ENCODE measurements around the gene S100A16.
"Not testable (repeated sequence)": the region's sequence is repeated elsewhere in the genome, so short reads cannot be mapped to it uniquely, and the experiment has no call there.

Gene S100A16

DNA sequence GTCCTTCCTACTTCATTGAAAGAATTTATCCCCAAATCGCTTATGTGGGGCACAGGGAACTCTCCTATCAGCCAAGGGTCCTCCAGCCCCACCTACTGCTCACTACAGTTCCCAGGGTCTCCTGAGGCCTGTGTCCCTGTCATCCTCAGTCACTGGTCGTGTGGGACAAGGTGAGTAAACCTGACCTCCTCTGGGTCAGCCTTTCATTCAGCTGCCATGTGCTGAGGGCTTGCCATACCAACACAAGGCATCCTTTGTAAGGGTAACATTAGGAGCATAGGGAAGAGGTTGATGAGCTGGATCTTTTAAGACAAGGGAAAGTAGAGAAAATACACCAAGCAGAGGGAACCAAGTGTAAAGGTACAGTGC is 34.4 kb upstream of the S100A16 start:
- TF ChIP-seq, protein P1, sequence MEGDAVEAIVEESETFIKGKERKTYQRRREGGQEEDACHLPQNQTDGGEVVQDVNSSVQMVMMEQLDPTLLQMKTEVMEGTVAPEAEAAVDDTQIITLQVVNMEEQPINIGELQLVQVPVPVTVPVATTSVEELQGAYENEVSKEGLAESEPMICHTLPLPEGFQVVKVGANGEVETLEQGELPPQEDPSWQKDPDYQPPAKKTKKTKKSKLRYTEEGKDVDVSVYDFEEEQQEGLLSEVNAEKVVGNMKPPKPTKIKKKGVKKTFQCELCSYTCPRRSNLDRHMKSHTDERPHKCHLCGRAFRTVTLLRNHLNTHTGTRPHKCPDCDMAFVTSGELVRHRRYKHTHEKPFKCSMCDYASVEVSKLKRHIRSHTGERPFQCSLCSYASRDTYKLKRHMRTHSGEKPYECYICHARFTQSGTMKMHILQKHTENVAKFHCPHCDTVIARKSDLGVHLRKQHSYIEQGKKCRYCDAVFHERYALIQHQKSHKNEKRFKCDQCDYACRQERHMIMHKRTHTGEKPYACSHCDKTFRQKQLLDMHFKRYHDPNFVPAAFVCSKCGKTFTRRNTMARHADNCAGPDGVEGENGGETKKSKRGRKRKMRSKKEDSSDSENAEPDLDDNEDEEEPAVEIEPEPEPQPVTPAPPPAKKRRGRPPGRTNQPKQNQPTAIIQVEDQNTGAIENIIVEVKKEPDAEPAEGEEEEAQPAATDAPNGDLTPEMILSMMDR (IDR thresholded peaks at IDR 0.05; ENCODE audit: control insufficient read depth, extremely low read depth, insufficient read depth) = no peak
- H3K4me3 ChIP-seq (ENCODE audit: low read depth, low read length) = no peak overlapping the region
- DNase-seq (ENCODE audit: low read depth) = no peak

DNA sequence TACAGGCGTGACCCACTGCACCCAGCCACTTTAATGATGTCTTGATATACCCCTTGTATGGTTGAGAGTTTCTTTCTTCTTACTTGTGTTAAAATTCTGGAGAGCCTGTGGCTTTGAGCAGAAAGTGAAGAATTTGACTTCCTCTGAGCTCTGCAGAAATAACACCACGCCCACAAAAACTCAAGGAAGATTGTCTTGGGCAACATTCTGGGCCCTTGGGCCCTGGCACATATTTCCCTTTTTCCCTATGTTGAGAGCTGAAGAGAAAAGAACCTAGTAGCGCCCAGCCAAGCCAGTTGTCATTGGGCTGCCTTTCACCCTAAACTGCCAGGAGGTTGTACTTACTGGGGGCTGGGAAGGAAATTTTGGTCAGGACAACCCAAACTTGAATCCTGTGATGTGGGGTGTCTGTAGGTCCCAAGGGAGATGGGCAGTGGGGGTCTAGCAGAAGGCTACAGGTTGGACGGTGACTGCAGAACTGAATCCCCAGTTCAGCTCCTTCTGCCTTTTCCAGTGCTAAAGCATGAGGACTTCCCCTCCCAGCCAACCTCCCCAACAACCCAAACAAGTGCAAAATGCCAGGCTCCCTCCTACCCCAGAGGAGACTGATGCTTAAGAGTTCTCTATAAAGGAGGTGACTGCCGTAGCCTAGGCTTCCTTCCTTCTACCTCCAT is 33.9 kb upstream of the S100A16 start:
- DNase-seq (ENCODE audit: low read depth) = no peak
- H3K4me3 ChIP-seq (ENCODE audit: low read depth, low read length) = no peak overlapping the region
- TF ChIP-seq, protein P1 (IDR thresholded peaks at IDR 0.05; ENCODE audit: control insufficient read depth, extremely low read depth, insufficient read depth) = no peak

GRCh38 chr1:153643816-153644215 is 30.9 kb upstream of the S100A16 start:
- no peak overlapping the region for H3K4me3 ChIP-seq (ENCODE audit: low read depth, low read length)
- no peak for DNase-seq (ENCODE audit: low read depth)
- TF ChIP-seq, protein P1 (IDR thresholded peaks at IDR 0.05; ENCODE audit: control insufficient read depth, extremely low read depth, insufficient read depth) = no peak

- TF ChIP-seq, protein P1 (IDR thresholded peaks at IDR 0.05; ENCODE audit: control insufficient read depth, extremely low read depth, insufficient read depth) = no peak
- no peak overlapping the region for H3K4me3 ChIP-seq (ENCODE audit: low read depth, low read length)
- no peak for DNase-seq (ENCODE audit: low read depth)
Observed at GRCh38 chr1:153643100-153643499, 30.2 kb upstream of the S100A16 start.

- DNase-seq (ENCODE audit: low read depth) = no peak
- TF ChIP-seq, protein P1 (IDR thresholded peaks at IDR 0.05; ENCODE audit: control insufficient read depth, extremely low read depth, insufficient read depth) = no peak
- H3K4me3 ChIP-seq (ENCODE audit: low read depth, low read length) = no peak overlapping the region
Observed at GRCh38 chr1:153642161-153642560, 29.2 kb upstream of the S100A16 start.

GRCh38 chr1:153640861-153641260 is 27.9 kb upstream of the S100A16 start:
- DNase-seq (ENCODE audit: low read depth) = no peak
- no peak overlapping the region for H3K4me3 ChIP-seq (ENCODE audit: low read depth, low read length)
- TF ChIP-seq, protein P1 (IDR thresholded peaks at IDR 0.05; ENCODE audit: control insufficient read depth, extremely low read depth, insufficient read depth) = no peak

- not testable (repeated sequence) for H3K4me3 ChIP-seq (ENCODE audit: low read depth, low read length); DNase-seq (ENCODE audit: low read depth)
Observed at GRCh38 chr1:153640213-153640612, 27.3 kb upstream of the S100A16 start.

All from LNCaP clone FGC (cell line).